HS-27A (cell line): ENCODE data around the gene AK1.

Source experiments
- DNase-seq: peaks from one replicate; pipeline ENCODE4 v3.0.0-alpha.2; 2012; ENCODE audit warnings: low read depth, missing footprints

AK1 gene

GRCh38 chr9:127877566-127877998 is at the start of gene AK1:
Gene AK1 (minus strand): TSS chr9:127877675. CDS start chr9:127874617, 3,058 bp downstream.
- DNase-seq, result no peak

DNA sequence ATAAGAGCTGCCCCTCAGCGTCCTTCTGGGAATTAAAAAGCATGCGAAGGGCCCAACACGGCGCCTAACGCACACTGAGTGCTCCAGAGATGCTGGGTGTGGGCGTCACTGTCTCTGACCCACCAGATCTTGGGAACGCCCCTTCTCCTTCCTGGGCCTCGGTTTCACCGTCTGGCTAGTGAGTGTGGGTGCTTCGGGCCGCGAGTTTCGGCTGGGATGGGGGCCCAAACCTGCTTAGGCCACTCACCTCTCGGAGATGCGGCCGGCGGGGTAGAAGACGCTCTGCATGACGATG is 49.4 kb upstream of the AK1 start:
- DNase-seq, result no peak

GRCh38 chr9:127925959-127926905 is 48.8 kb upstream of the AK1 start:
- DNase-seq, result no peak

DNA sequence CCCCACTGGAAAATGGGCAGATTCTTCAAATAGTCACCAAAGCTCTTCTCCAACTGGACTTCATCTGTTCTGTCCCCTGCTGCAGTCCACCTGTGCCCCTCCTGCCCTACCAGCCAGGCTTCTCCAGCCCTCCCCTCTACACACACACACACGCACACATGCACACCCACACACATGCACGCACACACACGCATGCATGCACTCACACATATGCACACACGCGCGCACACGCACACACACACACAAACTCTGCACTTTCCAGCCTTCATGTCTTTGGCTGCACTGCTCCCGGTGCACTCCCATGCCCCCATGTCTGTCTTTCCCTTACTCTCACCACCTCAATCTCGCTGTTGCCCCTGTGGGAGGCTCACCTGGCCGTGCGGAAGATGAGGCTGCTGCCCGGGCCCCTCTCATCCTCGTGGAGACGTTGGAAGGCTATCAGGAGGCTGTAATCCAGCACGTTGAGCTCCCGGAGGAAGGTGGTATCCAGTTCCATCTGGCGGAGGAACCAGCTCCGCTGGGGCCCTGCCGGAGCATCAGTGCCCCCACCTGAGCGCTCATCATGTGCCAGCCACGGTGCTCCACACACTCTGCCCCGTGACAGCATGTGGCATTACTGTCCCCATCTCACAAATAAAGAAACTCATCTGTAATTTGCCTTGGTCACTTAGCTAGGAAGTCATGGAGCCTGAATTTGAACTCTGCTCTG is 47.4 kb upstream of the AK1 start:
- DNase-seq, result no peak

- peak; percentile 87 for DNase-seq
Observed at GRCh38 chr9:127923771-127924170, 46.3 kb upstream of the AK1 start.

DNA sequence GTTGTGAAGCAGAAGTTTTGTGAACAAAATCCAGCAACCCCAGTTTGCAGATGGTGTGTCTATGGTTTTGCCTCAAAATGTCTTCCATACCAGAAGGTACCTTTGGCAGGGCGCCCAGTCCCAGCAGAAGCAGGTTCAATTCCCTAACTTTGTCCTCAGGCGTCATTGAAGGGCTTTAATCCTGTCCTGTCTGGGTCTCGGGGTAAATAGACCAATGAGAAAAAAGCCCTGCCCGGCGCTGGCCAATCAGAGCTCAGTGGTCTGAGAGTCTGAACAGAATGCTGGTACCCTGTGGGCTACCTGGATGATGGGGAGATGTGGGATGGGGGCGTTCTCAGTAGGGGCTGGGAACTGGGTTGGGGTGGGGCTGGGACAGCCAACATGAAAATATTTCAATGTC is 45.6 kb upstream of the AK1 start:
- no peak for DNase-seq

DNA sequence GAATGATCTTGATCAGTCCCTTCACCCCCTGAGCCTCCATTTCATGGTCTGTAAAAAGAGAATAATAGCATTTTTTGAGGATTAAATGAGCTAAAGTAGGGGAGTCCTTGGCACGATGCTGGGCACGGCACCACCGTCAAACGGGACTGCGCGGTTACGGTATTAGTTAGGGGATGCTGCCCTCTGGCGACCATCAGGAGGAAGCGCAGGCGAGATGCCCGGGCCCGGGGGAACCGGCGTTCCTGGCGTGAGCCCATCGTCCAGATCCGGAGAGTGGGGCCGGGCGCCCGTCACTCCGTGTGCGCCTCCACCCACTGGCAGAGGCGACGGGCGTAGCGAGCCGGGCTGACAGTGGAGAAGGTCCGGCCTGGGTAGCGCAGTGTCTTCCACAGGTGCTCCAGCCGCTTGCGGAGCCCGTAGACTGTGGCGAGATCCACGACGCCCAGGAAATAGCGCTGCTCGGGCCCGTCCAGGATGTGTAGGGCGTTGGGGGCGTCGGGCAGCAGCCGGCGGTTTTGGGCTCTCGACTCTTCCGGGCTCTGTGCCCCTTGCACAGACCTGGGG is 44.2 kb upstream of the AK1 start:
- DNase-seq, result no peak

- DNase-seq, result no peak
Observed at GRCh38 chr9:127920794-127921193, 43.3 kb upstream of the AK1 start.

DNA sequence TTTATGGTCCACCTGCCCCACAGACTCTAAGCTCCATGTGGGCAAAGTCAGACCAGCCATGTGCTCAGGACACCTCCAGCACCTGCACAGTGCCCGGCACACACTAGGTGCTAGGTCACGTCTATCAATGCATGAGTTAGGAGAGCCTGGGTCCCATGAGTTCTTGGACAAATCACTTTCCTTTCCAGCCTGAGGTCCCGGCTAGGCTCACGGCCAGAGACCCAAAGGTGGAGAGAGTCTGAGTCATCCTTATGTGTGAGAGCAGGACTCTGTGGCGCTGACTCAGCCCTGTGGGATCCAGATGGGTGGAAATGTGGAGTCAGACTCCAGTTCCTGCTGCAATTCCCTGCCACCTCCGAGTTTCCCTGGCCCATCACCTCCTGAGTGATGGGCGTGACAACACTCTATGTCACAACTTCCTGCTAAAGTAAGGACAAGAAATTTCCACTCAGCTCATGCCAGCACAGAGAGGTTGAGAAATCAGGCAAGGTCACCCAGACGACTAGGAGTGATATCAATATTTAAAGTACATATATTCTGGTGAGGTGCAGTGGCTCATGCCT is 41.9 kb upstream of the AK1 start:
- DNase-seq, result peak; percentile 98

- no peak for DNase-seq
Observed at GRCh38 chr9:127918183-127919107, 41.0 kb upstream of the AK1 start.

- DNase-seq, result no peak
Observed at GRCh38 chr9:127917603-127918002, 40.1 kb upstream of the AK1 start.

- DNase-seq, result peak; percentile 77
Observed at GRCh38 chr9:127916720-127917581, 39.5 kb upstream of the AK1 start, which contains the start of gene ST6GALNAC4. Gene ST6GALNAC4 (minus strand): TSS chr9:127917041. CDS start chr9:127916419, 622 bp downstream.

DNA sequence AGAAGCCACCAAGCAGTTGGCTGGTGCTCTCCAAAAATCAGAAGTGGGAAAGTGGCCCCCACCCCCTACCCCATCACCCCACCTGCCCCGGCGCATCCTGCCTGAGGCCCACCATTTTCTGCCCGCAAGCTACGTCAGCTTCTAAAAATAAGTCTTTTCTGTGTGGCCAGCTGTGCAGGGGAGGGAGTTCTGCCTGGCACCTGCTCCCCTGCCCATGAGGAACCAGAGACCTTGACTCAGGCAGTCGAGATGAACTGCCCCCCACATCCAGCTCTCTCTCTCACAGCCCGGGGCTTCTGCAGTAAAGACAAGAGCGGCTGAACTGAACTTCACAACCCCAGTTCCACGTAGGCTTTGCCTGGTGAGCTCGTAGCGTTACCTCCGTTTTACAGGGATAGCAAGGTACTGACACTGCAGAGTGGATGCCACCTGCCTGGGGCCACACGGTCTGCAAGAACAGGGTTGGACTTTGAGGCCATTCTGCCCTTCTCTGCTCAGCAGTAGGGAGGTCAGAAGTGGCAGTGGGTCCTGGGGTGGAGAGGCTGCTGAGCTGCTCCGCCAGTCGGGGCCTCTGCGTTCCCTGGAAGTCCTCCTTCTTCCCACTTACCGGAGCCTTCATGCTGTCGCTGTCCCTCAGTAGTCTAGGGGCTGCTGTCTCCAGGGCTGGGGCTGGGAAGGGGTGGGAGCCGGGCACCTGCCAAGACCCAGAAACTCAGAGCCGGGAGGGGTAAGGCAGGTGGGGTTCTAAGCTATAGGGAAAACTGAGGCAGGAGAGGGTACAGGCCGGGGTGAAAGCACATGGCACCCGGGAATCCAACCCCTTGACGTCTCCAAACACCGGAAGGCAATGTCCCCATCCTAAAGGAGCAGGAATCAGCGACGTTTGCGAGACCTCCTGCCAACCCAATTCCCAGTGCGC is 38.6 kb upstream of the AK1 start:
- DNase-seq, result no peak

GRCh38 chr9:127915325-127915752 is 37.9 kb upstream of the AK1 start:
- no peak for DNase-seq

DNA sequence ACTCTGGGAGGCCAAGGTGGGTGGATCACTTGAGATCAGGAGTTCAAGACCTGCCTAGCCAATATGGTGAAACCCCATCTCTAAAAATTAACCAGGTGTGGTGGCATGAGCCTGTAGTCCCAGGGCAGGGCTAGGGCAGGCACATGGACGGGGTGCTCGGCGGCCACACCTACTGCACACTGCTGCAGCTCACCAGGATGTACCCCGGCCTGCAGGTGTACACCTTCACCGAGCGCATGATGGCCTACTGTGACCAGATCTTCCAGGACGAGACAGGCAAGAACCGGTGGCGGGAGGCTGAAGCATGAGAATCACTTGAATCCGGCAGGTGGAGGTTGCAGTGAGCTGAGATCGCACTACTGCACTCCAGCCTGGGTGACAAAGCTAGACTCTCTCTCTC is 36.2 kb upstream of the AK1 start:
- DNase-seq, result no peak

GRCh38 chr9:127912882-127913281 is 35.4 kb upstream of the AK1 start:
- DNase-seq, result no peak

GRCh38 chr9:127912296-127912695 is 34.8 kb upstream of the AK1 start:
- DNase-seq, result no peak

GRCh38 chr9:127910613-127911205 is 33.2 kb upstream of the AK1 start:
- no peak for DNase-seq

DNA sequence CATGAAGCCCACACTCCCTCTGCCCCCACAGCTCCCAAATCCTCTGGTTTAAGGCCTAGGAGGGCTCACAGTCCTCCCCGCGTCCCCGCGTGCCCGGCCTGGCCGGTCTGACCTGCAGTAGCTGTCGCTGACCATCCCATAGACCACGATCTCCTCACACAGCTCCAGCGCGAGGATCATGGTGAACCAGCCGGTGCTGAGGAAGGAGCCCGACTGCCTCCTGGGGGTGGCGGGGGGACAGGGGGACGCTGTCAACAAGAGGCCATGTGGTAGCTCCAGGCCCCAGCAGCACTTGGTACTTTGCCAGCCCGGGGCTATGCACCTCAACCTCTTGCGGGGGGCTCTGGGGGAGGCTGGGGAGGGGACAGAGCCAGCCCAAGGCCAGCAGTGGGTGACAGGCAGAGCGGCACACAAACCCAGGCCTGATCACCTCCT is 32.4 kb upstream of the AK1 start:
- no peak for DNase-seq
